SK-N-SH (cell line): ENCODE data around the gene S100A6. TPM values are rescaled to one million over a fixed set of nuclear protein-coding genes. Genes with fewer than 3 reads are reported as not detected.

Source experiments
- CTCF ChIA-PET: fragments of 300-600, 350-600 bp; formaldehyde crosslinking; extraction: SDS; loops from one replicate; lab custom pipeline; 2021; lab: Yijun Ruan, JAX
- POLR2A ChIA-PET: fragments of 350-600 bp; sonication (Branson Sonifier 250); formaldehyde crosslinking; extraction: SDS; loops from one replicate; lab custom pipeline; 2020; ENCODE audit warnings: antibody characterized with exemption, inconsistent platforms; lab: Yijun Ruan, JAX
- DNase-seq: peaks from one replicate; pipeline ENCODE4 v3.0.0; 2012
- H2AFZ ChIP-seq: fragments of 200-600 bp; sonication (generic); 2 replicates; pipeline ENCODE4 v1.8.1; 2016; ENCODE audit warnings: antibody characterized with exemption, mild to moderate bottlenecking, low read depth
- H3F3A ChIP-seq: fragments of 200-600 bp; sonication (generic); replicated peaks from 2 replicates; pipeline ENCODE3; 2016; ENCODE audit warnings: antibody characterized with exemption, mild to moderate bottlenecking; ENCODE audit not compliant: insufficient read depth
- H3K27ac ChIP-seq, 2 experiments: fragments of 200-500 bp in 1 of 2; fragments of 200-600 bp in 1 of 2; sonication (Bioruptor generic) in 1 of 2; sonication (generic), shearing (Covaris generic) in 1 of 2; 2 replicates each; pipeline versions ENCODE4 v1.5.1 to v1.6.1; 2014 to 2016; ENCODE audit warnings: low read depth in 2 of 2, inconsistent platforms in 1 of 2, low read length in 1 of 2, mild to moderate bottlenecking in 1 of 2, mixed read lengths in 1 of 2
- H3K27me3 ChIP-seq: fragments of 200-600 bp; sonication (generic), shearing (Covaris generic); 2 replicates; pipeline ENCODE4 v1.6.1; 2016; ENCODE audit warnings: mixed run types; ENCODE audit not compliant: insufficient read depth
- H3K36me3 ChIP-seq, 2 experiments: fragments of 200-500 bp in 1 of 2; fragments of 200-600 bp in 1 of 2; sonication (Bioruptor generic) in 1 of 2; sonication (generic) in 1 of 2; replicated peaks in 1 of 2; 2 replicates each; pipeline versions ENCODE3 to v1.5.1; 2014 to 2016; ENCODE audit warnings: low read length in 1 of 2, mild to moderate bottlenecking in 1 of 2; ENCODE audit not compliant: insufficient read depth in 2 of 2, control insufficient read depth in 1 of 2
- H3K4me1 ChIP-seq, 2 experiments: fragments of 200-500 bp in 1 of 2; fragments of 200-600 bp in 1 of 2; sonication (Bioruptor generic) in 1 of 2; sonication (generic), shearing (Covaris generic) in 1 of 2; 2 replicates each; pipeline versions ENCODE4 v1.5.1 to v1.6.1; 2014 to 2016; ENCODE audit warnings: low read depth in 1 of 2, low read length in 1 of 2, mixed run types in 1 of 2; ENCODE audit not compliant: insufficient read depth in 2 of 2, control insufficient read depth in 1 of 2
- H3K4me2 ChIP-seq: fragments of 200-600 bp; sonication (generic), shearing (Covaris generic); 2 replicates; pipeline ENCODE4 v1.6.1; 2017; ENCODE audit warnings: mixed run types
- H3K4me3 ChIP-seq, 2 experiments: fragments of 200-500 bp in 1 of 2; fragments of 200-600 bp in 1 of 2; sonication (Bioruptor generic) in 1 of 2; sonication (generic), shearing (Covaris generic) in 1 of 2; 2 replicates each; pipeline versions ENCODE4 v1.5.1 to v1.8.1; 2014 to 2016; ENCODE audit warnings: low read depth in 2 of 2, inconsistent platforms in 1 of 2, low read length in 1 of 2, mild to moderate bottlenecking in 1 of 2, mixed read lengths in 1 of 2, moderate library complexity in 1 of 2
- H3K79me2 ChIP-seq: fragments of 200-600 bp; sonication (generic); 2 replicates; pipeline ENCODE4 v1.8.1; 2017; ENCODE audit warnings: mild to moderate bottlenecking; ENCODE audit not compliant: insufficient read depth
- H3K9ac ChIP-seq: fragments of 200-600 bp; sonication (generic); 2 replicates; pipeline ENCODE4 v1.6.1; 2017; ENCODE audit warnings: mixed run types
- H3K9me2 ChIP-seq: fragments of 200-600 bp; sonication (generic); 2 replicates; pipeline ENCODE4 v1.6.1; 2017; ENCODE audit warnings: mixed run types
- H3K9me3 ChIP-seq: fragments of 200-600 bp; sonication (generic); 2 replicates; pipeline ENCODE4 v1.6.1; 2017; ENCODE audit warnings: mixed run types, mild to moderate bottlenecking, moderate library complexity
- H4K20me1 ChIP-seq: fragments of 200-600 bp; sonication (generic); 2 replicates; pipeline ENCODE4 v1.6.1; 2017; ENCODE audit warnings: mild to moderate bottlenecking, mixed run types; ENCODE audit not compliant: insufficient read depth
- CHD2 ChIP-seq: fragments of 150-350 bp; IDR thresholded peaks from 2 replicates; pipeline ENCODE4 v1.6.1; 2018; ENCODE audit warnings: low read length; ENCODE audit not compliant: partially characterized antibody
- CTCF ChIP-seq: fragments of 200-600 bp; sonication (generic); IDR thresholded peaks from 2 replicates; pipeline ENCODE4 v1.6.1; 2017; ENCODE audit warnings: antibody characterized with exemption, mild to moderate bottlenecking, moderate library complexity
- EP300 ChIP-seq, 2 experiments: IDR thresholded peaks; 2 replicates each; pipeline versions ENCODE4 v1.4.0 to v1.6.1; 2012; ENCODE audit warnings: borderline replicate concordance in 1 of 2, low read depth in 1 of 2, low read length in 1 of 2
- FOSL2 ChIP-seq: IDR thresholded peaks from 2 replicates; pipeline ENCODE4 v1.4.0; 2012; ENCODE audit warnings: low read depth, mild to moderate bottlenecking, moderate library complexity, borderline replicate concordance
- FOXJ3 ChIP-seq: sonication (generic); formaldehyde crosslinking; IDR thresholded peaks from 2 replicates; pipeline ENCODE4 v1.5.1; 2020; ENCODE audit warnings: mild to moderate bottlenecking, missing genetic modification reagents
- JUND ChIP-seq: IDR thresholded peaks from 2 replicates; pipeline ENCODE4 v1.4.0; 2012
- MAX ChIP-seq: IDR thresholded peaks from 2 replicates; pipeline ENCODE4 v1.4.0; 2012; ENCODE audit warnings: low read depth
- NFIC ChIP-seq: IDR thresholded peaks from 2 replicates; pipeline ENCODE4 v1.4.0; 2012; ENCODE audit warnings: borderline replicate concordance
- PBX3 ChIP-seq: IDR thresholded peaks from 2 replicates; pipeline ENCODE4; 2012
- REST ChIP-seq: IDR thresholded peaks from 2 replicates; pipeline ENCODE4 v1.6.1; 2012; ENCODE audit warnings: mild to moderate bottlenecking, low read depth, low read length, moderate library complexity
- RFX5 ChIP-seq: IDR thresholded peaks from 2 replicates; pipeline ENCODE4 v1.6.1; 2012; ENCODE audit warnings: mild to moderate bottlenecking, improper control_type of control experiment, low read length
- RXRA ChIP-seq: IDR thresholded peaks from 2 replicates; pipeline ENCODE4 v1.4.0; 2012; ENCODE audit warnings: low read depth, mild to moderate bottlenecking, borderline replicate concordance
- SMC3 ChIP-seq: IDR thresholded peaks from 2 replicates; pipeline ENCODE4 v1.6.1; 2012; ENCODE audit warnings: low read depth, low read length, improper control_type of control experiment
- TCF12 ChIP-seq: IDR thresholded peaks from 2 replicates; pipeline ENCODE4 v1.4.0; 2012
- TEAD4 ChIP-seq: IDR thresholded peaks from 2 replicates; pipeline ENCODE4 v1.4.0; 2012; ENCODE audit warnings: mild to moderate bottlenecking, borderline replicate concordance; ENCODE audit not compliant: insufficient read depth
- USF1 ChIP-seq: IDR thresholded peaks from 2 replicates; pipeline ENCODE4 v1.4.0; 2012; ENCODE audit warnings: low read depth, borderline replicate concordance
- YY1 ChIP-seq: IDR thresholded peaks from 2 replicates; pipeline ENCODE4 v1.4.0; 2012; ENCODE audit warnings: low read depth, mild to moderate bottlenecking
- ZBTB33 ChIP-seq: IDR thresholded peaks from 2 replicates; pipeline ENCODE4 v1.4.0; 2012; ENCODE audit warnings: low read depth, borderline replicate concordance
- WGBS: methylation state at CpG from one replicate; pipeline ENCODE4 v1.1.6; 2017; ENCODE audit warnings: low lambda C conversion rate; 5-methylcytosine and 5-hydroxymethylcytosine counted together
- polyA plus RNA-seq, 3 experiments: library from polyadenylated mRNA; depleted of rRNA; stranded (reverse); fragments of >200 nt; gene quantifications; 2 replicates each; pipeline ENCODE4 v1.2.3, GENCODE V29; 2012

S100A6 gene
- polyA plus RNA-seq, 1 of the 3 experiments (the other 2 are of a cell fraction) = 895 TPM

GRCh38 chr1:153565529-153566374 is 30.0 kb upstream of the S100A6 start, which contains the start of gene S100A2:
TSS of gene S100A2 (minus strand) at chr1:153565844. CDS start at chr1:153563877, 1,967 bp downstream.
- Histone ChIP-seq H3K9ac (peak within 1 kb of the TSS; percentile 82), H3K27ac (peak within 1 kb of the TSS; percentile 95 to 99), H4K20me1 (no peaks in the 10 kb centered on the region), H2AFZ (peak within 1 kb of the TSS; percentile 64; the same call in 1 of the 2 replicates), H3F3A (peaks cover 5% of the 10 kb centered on the region), H3K9me2 (no peaks in the 10 kb centered on the region), H3K4me3 (no peak within 1 kb of the TSS), H3K79me2 (peaks cover 26% of the 10 kb centered on the region), H3K4me1 (peaks cover 35 to 43% of the 10 kb centered on the region in 2 experiments), H3K4me2 (peak within 1 kb of the TSS; percentile 70), H3K9me3 (no peaks in the 10 kb centered on the region), H3K36me3 (no peaks in the 10 kb centered on the region), H3K27me3 (no peaks in the 10 kb centered on the region)
- TF ChIP-seq SMC3 = no peak
- TF ChIP-seq RFX5 = no peak
- TF ChIP-seq CTCF = no peak
- 0 out of 2 replicates have a peak, but pooled peaks have one; percentile 27 for TF ChIP-seq TEAD4
- TF ChIP-seq FOSL2 = peak; percentile 90
- no peak for TF ChIP-seq USF1
- TF ChIP-seq RXRA = peak; percentile 56; the same call in 1 of the 2 replicates
- TF ChIP-seq MAX = peak; percentile 87
- peak; percentile 71 for TF ChIP-seq JUND
- TF ChIP-seq FOXJ3 (CRISPR knock-in tag) = no peak
- no peak for TF ChIP-seq ZBTB33
- TF ChIP-seq YY1 = no peak
- TF ChIP-seq CHD2 = no peak
- peak; percentile 62; the same call in 1 of the 2 replicates for TF ChIP-seq PBX3
- TF ChIP-seq TCF12 = peak; percentile 81
- peak; percentile 87 for TF ChIP-seq NFIC
- peak in 1 of 2 experiments; percentile 61; a peak in 1 of 4 replicates for TF ChIP-seq EP300 (IDR thresholded peaks at IDR 0.05; ENCODE audit: borderline replicate concordance in 1 of 2, low read depth in 1 of 2, low read length in 1 of 2)
- no peak for TF ChIP-seq REST
- 15% methylated on average over 6 of the region's 8 CpGs for WGBS
- ChIA-PET CTCF (interaction anchor here (1.0 to 7.2 kb wide), 5 partner anchors 33 to 213 kb away, joined by 4 to 81 read pairs (median 6); no protein-coding TSS in a partner anchor), POLR2A (no interaction called here)
- DNase-seq = no peak
